GM12864 (cell line): Measurements from ENCODE around the gene OGN.

ENCODE experiments used
- DNase-seq: peaks from one replicate; pipeline ENCODE4 v3.0.0-alpha.2; 2011; ENCODE audit warnings: low read depth
- H3K4me3 ChIP-seq: 2 replicates; pipeline ENCODE4 v1.5.1; 2011; ENCODE audit warnings: mild to moderate bottlenecking, low read depth, low read length, control low read depth
- TF ChIP-seq, protein P1 (sequence below): IDR thresholded peaks from 2 replicates; pipeline ENCODE4 v1.5.1; 2011; ENCODE audit warnings: low read depth, mild to moderate bottlenecking, moderate library complexity, low read length, control low read depth, inconsistent platforms; ENCODE audit errors: missing control alignments

OGN gene

DNA sequence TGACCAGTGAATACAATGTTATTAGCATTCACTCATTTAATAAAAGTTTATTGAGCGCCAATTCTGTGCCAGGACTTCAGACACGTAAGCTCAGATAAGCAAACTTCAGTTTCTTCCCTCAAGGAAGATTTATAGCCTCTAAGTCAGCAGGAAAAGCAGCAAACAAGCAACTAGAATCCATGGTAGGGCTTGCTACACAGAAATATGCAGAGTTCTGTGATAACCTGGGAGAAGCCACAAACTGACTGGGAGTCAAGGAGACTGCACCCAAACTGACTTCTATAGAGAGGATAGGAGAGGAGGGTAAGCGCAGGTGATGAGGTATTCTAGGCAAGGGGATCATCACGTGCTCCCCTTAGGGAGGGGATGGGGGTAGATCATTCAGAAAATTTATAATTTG is 1.4 kb upstream of the OGN start:
- no peak for DNase-seq
- H3K4me3 ChIP-seq: no peak overlapping the region
- TF ChIP-seq, protein P1, sequence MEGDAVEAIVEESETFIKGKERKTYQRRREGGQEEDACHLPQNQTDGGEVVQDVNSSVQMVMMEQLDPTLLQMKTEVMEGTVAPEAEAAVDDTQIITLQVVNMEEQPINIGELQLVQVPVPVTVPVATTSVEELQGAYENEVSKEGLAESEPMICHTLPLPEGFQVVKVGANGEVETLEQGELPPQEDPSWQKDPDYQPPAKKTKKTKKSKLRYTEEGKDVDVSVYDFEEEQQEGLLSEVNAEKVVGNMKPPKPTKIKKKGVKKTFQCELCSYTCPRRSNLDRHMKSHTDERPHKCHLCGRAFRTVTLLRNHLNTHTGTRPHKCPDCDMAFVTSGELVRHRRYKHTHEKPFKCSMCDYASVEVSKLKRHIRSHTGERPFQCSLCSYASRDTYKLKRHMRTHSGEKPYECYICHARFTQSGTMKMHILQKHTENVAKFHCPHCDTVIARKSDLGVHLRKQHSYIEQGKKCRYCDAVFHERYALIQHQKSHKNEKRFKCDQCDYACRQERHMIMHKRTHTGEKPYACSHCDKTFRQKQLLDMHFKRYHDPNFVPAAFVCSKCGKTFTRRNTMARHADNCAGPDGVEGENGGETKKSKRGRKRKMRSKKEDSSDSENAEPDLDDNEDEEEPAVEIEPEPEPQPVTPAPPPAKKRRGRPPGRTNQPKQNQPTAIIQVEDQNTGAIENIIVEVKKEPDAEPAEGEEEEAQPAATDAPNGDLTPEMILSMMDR: no peak

DNA sequence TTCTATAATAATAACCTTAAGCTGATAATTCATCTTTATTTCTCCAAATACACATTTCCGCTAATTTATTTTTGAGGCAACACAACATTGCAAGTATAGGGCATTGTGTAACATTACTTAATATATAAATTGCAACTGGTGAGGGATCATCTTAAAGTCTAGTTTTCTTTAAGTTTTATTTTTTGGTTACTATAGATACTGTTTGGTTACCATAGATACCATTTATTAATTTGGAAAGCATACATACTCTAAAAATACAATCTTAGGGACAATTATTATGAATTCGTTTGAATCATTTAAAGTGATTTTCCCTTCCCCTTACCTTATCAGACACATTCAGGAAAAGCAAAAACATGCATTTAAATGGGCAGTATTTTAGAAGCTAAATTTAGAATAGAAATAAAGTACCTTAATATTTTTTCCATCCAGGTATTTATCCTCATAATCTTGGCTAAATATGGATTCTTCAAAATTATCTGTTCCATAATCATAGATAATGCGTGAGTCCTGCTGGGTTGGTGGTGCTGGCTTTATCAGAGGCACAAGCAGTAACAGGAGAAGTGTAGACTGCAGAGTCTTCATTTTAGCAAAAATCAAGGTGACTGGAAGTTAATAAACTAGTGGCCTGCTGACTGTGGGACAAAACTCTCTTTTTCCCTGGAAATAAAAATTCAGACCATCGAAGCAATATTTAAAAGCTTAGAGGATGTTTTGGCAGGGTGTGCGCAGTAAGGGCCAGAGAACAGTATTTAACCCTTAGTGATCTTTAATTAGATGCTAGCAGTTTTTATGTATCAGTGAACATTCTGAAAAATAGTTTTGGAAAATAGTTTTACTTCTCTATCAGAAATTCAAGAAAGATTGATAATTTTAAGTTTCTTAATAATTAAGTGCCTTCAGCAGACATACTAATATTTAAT is 1.3 kb downstream of the OGN start:
- DNase-seq: no peak
- TF ChIP-seq, protein P1: no peak
- H3K4me3 ChIP-seq: no peak overlapping the region

DNA sequence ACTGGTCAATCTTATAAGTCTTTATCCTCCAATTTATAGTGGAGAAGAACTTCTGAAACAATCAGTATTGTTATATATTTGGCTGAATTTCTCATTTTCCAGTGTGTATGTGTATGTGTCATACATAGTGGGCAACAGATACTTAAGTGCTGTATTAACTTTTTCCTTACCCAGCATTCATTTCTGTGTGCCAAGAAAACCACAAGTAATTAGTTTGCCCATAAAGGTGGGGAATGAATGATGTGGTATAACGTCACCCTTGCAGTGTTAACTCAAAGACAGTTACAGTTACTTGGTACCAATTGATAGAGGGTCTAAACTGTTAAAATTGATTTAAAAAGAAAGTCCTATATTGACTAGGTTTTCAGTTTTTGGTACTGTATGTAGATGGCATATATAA is 2.0 kb downstream of the OGN start:
- TF ChIP-seq, protein P1: no peak
- no peak for DNase-seq

DNA sequence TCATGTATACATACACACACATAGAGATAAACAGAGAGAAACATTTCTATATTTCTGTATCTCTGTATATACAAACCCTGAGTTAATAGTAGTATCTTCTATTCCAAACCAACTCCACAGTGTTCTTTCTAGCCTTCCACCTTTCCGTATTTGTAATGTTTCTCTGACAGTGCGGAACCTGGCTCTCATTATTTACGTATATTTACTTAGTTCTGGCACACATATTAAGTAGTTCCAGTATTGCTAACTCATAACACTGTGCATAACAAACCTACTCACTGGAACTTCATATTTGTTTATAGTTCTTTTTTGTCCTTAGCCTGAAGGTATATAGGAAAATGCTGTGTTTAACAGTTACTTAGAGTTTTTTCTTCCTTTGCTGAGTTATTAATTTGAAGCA is 6.5 kb downstream of the OGN start:
- no peak overlapping the region for H3K4me3 ChIP-seq
- TF ChIP-seq, protein P1: no peak
- DNase-seq: no peak

More for the DNA sequence above, 2.0 kb downstream of the OGN start:
- H3K4me3 ChIP-seq: no peak overlapping the region

DNA sequence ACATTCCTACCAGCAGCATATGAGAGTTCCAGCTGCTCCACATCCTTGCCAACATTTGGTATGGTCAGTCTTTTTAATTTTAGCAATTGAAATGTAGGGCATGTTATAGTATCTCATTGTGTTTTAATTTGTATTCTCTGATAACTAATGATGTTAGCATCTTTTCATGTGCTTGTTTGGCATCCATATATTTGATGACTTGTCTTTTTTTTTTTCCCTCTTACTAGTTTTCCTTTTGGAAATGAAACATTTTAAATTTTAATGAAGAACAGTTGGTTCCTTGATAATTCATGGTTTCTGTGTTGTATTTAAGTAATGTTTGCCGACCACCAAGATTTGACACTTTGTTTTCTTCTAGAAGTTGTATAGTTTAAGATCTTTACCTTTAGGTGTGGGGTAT is 8.8 kb downstream of the OGN start:
- no peak for DNase-seq
- TF ChIP-seq, protein P1: no peak
- no peak overlapping the region for H3K4me3 ChIP-seq

DNA sequence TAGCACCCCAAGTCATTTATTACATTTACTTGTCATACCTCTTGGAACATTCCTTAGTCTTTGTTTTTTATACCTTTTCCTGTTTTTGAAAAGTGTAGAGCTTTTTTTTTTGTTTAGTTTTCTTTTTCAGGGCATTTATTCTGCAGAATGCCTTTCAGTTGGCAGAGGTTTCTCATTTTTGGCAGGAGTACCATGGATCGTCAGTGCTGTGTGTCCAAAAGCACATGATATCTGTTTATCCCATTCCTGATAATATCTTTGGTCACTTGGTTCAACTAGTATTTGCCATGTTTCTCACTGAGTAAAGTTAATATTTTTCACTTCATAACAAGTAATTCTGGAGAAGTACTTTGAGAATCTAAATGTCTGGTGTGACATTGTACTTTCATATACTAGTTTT is 10.7 kb downstream of the OGN start:
- no peak overlapping the region for H3K4me3 ChIP-seq
- TF ChIP-seq, protein P1: no peak
- no peak for DNase-seq

DNA sequence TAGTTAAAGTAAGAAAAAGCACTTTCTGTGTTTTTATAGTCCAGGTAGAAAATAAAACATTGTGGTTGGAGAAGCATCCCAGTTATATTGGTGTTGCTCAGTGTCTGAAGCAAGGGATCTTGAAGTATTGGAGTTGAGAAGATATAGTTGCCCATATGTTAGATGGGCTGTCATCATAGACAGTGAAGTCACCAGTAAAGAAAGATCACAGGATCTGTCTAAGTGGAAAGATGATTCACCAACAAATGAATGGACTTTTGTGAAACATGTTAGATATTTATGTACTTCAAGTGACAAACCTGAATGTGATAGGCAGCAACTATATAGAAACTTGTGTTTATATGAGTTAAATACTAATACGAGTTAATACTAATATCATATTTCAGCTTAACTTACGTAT is 11.7 kb downstream of the OGN start:
- TF ChIP-seq, protein P1: no peak
- no peak for DNase-seq
- H3K4me3 ChIP-seq: no peak overlapping the region
